Nephron (organoid): ENCODE results near the gene EYA4.

Source experiments
- H3K27ac Mint-ChIP-seq, 3 experiments: 2 replicates each; pipeline ENCODE4 v1.8.0; 2020; ENCODE audit warnings: mixed read lengths in 3 of 3, mild to moderate bottlenecking in 2 of 3, moderate library complexity in 1 of 3
- H3K27me3 Mint-ChIP-seq: 2 replicates; pipeline ENCODE4 v1.8.0; 2021; ENCODE audit warnings: low read depth, mild to moderate bottlenecking, moderate library complexity, mixed read lengths
- H3K36me3 Mint-ChIP-seq: 2 replicates; pipeline ENCODE4 v1.8.0; 2020; ENCODE audit warnings: low read depth, mixed read lengths
- H3K4me1 Mint-ChIP-seq: 2 replicates; pipeline ENCODE4 v1.8.0; 2020; ENCODE audit warnings: mixed read lengths
- H3K4me3 Mint-ChIP-seq, 3 experiments: 2 replicates each; pipeline ENCODE4 v1.8.0; 2020; ENCODE audit warnings: mild to moderate bottlenecking in 3 of 3, mixed read lengths in 3 of 3, moderate library complexity in 2 of 3
- H3K9me3 Mint-ChIP-seq: 2 replicates; pipeline ENCODE4 v1.8.0; 2020; ENCODE audit warnings: mixed read lengths
- CTCF ChIP-seq, 3 experiments: fragments of 200-600 bp; sonication (generic); IDR thresholded peaks; one replicate each; pipeline ENCODE4 v1.5.0; 2021; ENCODE audit warnings: antibody characterized with exemption in 3 of 3; ENCODE audit not compliant: unreplicated experiment in 3 of 3

EYA4 gene

GRCh38 chr6:133504158-133504557, 263.0 kb downstream of the EYA4 start:
- Mint-ChIP-seq H3K27me3 (no peaks in the 10 kb centered on the region), H3K4me3 (peak overlapping the region in 1 of 3 experiments; percentile 8)
- TF ChIP-seq CTCF (IDR thresholded peaks at IDR 0.05; ENCODE audit: unreplicated experiment in 3 of 3) = no peak

GRCh38 chr6:133504761-133505160, 263.6 kb downstream of the EYA4 start:
- peak overlapping the region in 2 of 3 experiments; percentile 9 to 18 for H3K4me3 Mint-ChIP-seq
- no peaks in the 10 kb centered on the region for H3K9me3 Mint-ChIP-seq
- no peak for TF ChIP-seq CTCF (IDR thresholded peaks at IDR 0.05; ENCODE audit: unreplicated experiment in 3 of 3)
- peak overlapping the region; percentile 65 to 78 (median 69) for H3K27ac Mint-ChIP-seq
- H3K27me3 Mint-ChIP-seq = no peaks in the 10 kb centered on the region
- peaks cover 32% of the 10 kb centered on the region for H3K36me3 Mint-ChIP-seq
- H3K4me1 Mint-ChIP-seq = peaks cover 73% of the 10 kb centered on the region

More at GRCh38 chr6:133504158-133504557, 263.0 kb downstream of the EYA4 start:
- Mint-ChIP-seq H3K27ac (peak overlapping the region; percentile 65 to 78 (median 69)), H3K4me1 (peaks cover 72% of the 10 kb centered on the region), H3K36me3 (peaks cover 35% of the 10 kb centered on the region), H3K9me3 (no peaks in the 10 kb centered on the region)

- peaks cover 77% of the 10 kb centered on the region for H3K4me1 Mint-ChIP-seq
- H3K4me3 Mint-ChIP-seq = no peak overlapping the region
- no peak for TF ChIP-seq CTCF (IDR thresholded peaks at IDR 0.05; ENCODE audit: unreplicated experiment in 3 of 3)
- H3K9me3 Mint-ChIP-seq = no peaks in the 10 kb centered on the region
- peaks cover 26% of the 10 kb centered on the region for H3K36me3 Mint-ChIP-seq
- peak overlapping the region in 2 of 3 experiments; percentile 65 to 78 for H3K27ac Mint-ChIP-seq
- H3K27me3 Mint-ChIP-seq = no peaks in the 10 kb centered on the region
Observed at GRCh38 chr6:133505681-133506080, 264.5 kb downstream of the EYA4 start.

- peaks cover 12% of the 10 kb centered on the region for H3K9me3 Mint-ChIP-seq
Observed at GRCh38 chr6:133512410-133513016, 271.4 kb downstream of the EYA4 start.

GRCh38 chr6:133523816-133524215, 282.7 kb downstream of the EYA4 start:
- Mint-ChIP-seq H3K27ac (peak overlapping the region in 2 of 3 experiments; percentile 11 to 62), H3K4me3 (peak overlapping the region in 1 of 3 experiments; percentile 29), H3K27me3 (no peaks in the 10 kb centered on the region), H3K9me3 (no peaks in the 10 kb centered on the region), H3K4me1 (peaks cover 26% of the 10 kb centered on the region), H3K36me3 (peaks cover 25% of the 10 kb centered on the region)
- no peak for TF ChIP-seq CTCF (IDR thresholded peaks at IDR 0.05; ENCODE audit: unreplicated experiment in 3 of 3)

More at GRCh38 chr6:133512410-133513016, 271.4 kb downstream of the EYA4 start:
- Mint-ChIP-seq H3K27me3 (no peaks in the 10 kb centered on the region), H3K4me1 (peaks cover 24% of the 10 kb centered on the region), H3K4me3 (no peak overlapping the region), H3K27ac (peak overlapping the region in 1 of 3 experiments; percentile 4), H3K36me3 (peaks cover 32% of the 10 kb centered on the region)
- TF ChIP-seq CTCF (IDR thresholded peaks at IDR 0.05; ENCODE audit: unreplicated experiment in 3 of 3) = peak; percentile 67 to 74 (median 72)

- no peak overlapping the region for H3K4me3 Mint-ChIP-seq
Observed at GRCh38 chr6:133526436-133526835, 285.3 kb downstream of the EYA4 start.

More at GRCh38 chr6:133526436-133526835, 285.3 kb downstream of the EYA4 start:
- TF ChIP-seq CTCF (IDR thresholded peaks at IDR 0.05; ENCODE audit: unreplicated experiment in 3 of 3) = no peak
- no peaks in the 10 kb centered on the region for H3K9me3 Mint-ChIP-seq
- H3K36me3 Mint-ChIP-seq = peaks cover 28% of the 10 kb centered on the region
- no peak overlapping the region for H3K27ac Mint-ChIP-seq
- H3K4me1 Mint-ChIP-seq = peaks cover 26% of the 10 kb centered on the region
- no peaks in the 10 kb centered on the region for H3K27me3 Mint-ChIP-seq
